Activated CD8-positive, alpha-beta memory T cell treated with anti-CD3 and anti-CD28 coated beads, Interleukin-2, amount 50 U/mL, for 1 hour (primary cell): ENCODE data around the gene CSH1.
"Not testable (repeated sequence)": the region's sequence is repeated elsewhere in the genome, so short reads cannot be mapped to it uniquely, and the experiment has no call there.

Experiments used
- DNase-seq: peaks from one replicate; pipeline ENCODE4 v3.0.0-alpha.2; 2020; ENCODE audit errors: extremely low read depth

Gene CSH1

DNA sequence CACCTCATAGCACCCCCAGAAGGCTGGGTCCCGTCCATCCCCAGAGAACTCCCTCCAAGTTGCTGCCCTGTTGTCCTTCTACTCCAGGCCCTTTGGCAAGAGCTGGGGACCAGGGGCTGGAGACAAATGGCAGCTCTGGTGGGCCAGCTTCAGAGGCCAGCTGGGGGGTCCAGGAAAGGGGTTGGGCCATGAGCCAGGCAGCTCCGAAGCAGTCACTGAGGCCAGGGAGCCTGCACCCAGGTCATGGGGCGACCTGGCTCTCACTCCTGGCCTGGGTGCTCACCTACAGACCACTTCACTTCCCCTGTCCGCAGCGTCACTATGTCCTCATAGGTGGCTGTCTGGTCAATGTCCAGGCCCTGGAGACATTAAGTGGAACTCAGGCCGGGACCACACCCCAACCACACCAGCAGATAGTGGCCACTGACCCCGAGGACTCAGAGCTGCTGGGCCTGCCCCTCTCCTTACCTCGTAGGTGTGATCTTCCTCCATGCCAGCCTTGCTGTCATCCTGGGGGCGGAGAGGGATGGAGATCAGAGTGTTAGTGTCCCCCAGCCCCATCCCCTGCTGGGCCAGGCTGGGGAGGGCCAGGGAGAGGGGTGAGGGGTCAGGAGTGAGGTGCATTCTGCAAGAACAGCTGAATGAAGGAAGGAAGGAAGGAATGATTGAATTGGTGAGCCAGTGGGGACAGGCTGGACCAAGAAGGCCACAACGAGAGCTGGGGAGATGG, 32.8 kb upstream of the CSH1 start:
- DNase-seq = no peak

DNA sequence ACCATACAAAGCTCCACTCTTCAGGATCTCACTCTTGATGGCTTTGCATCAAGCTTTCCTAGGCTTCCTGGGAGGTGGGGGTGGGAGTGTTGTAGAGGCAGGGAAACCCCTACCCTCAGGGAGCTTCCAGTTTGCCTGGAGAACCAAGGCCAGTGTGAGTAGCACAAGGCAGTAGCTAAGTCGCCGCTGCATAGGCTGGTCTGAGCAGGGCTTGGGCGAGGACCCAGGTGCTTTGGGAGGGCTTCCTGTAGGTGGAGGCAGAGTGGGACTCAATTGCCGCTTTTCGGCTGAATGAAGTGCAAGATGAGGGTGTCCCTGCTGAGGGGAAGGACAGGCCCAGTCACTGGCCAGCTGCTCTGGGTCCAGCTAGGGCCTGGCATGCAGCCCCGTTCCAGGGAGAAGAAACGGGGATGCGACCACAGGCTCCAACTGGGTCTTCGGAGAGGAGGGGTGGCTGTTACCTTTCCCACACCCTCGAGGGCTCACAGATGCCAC, 31.8 kb upstream of the CSH1 start:
- no peak for DNase-seq

DNA sequence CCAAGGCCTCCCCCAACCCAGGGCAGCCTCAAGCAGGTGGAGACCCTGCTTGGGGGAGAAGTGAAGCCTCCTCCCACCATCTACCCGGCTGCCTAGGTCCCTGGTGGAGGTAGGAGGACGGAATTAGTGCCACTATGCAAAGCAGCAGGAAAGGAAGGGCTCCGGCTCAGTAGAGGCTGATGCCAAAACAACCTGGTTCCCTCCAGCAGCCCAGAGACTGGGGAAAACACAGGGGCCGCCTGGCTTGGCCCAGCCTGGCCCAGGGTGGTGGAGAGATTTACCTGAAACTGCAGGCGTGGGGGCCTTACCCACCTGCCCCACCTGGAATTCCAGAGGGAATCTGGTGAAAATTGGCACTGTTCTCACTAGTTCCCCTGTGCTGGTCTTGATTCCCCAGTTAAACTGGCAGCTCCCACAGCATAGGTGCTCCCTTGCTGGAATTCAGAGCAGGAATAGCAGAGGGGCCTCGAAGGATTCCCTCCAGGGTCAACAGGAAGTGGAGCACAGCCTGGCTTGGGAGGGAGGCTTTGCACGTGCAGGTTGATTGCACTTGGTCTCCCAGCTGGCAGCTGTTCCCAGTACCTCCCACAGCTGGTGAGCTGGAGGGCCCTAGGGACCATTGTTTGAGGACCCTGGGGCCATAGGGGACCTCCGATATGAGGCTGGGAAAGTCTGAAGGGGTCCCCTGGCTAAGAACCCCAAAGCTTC, 31.2 kb upstream of the CSH1 start:
- no peak for DNase-seq

DNA sequence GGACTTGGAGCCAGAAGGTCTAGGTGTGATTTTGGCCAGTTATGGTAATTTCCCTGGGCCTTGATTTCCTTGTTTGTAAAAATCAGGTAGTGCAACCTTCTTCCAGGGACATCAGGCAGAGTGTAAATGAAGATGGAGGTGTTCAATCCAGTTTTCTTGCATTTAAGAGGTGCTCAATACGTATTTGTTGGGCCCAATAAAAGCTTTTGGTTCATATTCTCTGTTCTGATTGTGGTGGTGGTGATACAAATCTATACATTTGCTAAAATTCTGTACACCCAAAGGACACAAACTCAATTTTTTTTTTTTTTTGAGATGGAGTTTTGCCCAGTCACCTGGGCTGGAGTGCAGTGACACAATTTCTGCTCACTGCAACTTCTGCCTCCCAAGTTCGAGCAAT, 29.8 kb upstream of the CSH1 start:
- DNase-seq = no peak

DNA sequence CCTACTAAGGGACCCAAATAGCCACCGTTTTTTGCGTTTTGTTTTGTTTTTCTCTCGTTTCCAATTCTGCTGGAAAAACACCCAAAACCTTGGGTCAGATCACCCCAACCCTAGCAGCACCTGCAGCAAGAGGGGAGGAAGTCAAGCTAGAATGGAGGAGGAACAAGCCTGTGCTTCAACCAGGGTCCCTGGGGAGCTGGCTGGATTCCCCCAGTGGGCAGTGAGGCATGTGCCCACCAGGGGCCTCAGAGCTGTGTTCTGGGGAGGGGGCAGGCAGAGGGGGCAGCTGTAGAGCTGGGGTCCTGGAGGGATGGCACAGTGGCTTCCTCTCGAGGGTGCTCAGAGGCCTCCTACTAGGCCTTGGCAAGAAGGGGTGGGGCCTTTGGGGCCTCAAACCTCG, 29.2 kb upstream of the CSH1 start:
- DNase-seq = no peak

DNA sequence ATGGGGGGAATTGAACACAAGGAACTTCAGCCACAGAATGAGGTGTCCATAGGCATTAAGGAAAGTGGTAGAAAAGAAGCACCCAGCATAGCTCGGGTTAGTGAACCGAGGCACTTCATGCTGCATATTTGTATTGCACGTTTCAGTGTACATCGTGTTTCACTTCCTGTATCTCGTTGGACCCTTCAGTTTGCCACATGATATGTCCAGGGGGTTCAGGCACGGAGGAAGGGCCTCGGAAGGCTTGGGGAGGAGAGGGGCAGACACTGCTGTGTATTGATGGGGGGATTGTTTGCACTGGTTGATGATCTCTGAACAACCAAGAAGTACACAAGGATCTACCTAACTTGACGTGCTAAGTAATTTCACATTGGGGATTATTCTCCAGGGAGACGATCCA, 26.0 kb upstream of the CSH1 start:
- DNase-seq = not testable (repeated sequence)

DNA sequence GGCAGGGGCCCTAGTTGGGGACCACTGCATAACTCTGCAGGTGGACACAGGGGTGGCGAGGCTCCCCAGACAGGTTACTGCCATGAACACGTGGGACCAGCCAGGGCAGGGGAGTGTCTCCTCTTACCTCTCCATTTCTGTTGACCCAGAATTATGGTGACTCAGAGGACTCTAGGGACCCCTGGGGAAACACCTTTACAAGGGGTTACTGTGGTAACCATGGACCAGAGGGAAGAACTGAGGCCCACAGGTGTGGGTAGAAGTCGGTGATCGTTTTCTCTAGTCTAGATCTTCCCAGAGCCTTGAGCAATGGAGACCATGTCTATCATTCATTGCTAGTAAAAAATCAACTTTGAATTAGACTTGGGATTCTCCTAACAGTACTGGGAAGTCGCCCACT, 24.4 kb upstream of the CSH1 start:
- not testable (repeated sequence) for DNase-seq

DNA sequence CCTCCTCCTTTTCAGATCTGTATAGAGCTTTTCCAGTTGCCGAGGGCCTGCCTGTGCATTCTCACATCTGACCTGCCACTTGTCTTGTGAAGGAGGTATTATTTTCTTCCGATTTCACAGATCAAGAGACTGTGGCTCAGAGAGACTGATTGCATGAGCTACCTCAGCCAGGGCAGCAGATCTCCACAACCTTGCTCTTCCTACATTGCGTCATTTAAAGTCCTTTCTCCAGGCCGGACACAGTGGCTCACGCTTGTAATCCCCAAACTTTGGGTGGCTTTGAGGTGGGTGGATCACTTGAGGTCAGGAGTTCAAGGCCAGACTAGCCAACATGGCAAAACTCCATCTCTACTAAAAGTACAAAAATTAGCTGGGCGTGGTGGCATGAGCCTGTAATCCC, 23.7 kb upstream of the CSH1 start:
- not testable (repeated sequence) for DNase-seq

DNA sequence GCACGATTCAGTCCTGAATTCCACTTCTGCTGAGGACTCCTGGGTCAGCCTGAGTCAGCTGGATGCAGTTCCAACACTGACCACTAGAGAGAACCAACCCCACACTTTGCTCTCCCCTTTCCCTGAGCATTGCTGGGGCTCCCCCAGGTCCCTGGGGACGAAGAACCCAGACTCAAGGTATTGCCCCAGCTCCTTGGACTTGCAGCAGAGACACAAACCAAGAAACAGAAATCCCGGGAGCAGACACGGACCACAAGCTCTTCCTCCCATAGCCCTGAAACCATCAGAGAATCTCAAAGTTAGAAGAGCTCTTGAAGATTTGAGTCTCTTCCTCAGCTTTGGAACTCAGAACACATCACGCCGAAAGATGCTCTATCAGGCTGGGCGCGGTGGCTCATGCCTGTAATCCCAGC, 22.9 kb upstream of the CSH1 start:
- peak; percentile 33 for DNase-seq

DNA sequence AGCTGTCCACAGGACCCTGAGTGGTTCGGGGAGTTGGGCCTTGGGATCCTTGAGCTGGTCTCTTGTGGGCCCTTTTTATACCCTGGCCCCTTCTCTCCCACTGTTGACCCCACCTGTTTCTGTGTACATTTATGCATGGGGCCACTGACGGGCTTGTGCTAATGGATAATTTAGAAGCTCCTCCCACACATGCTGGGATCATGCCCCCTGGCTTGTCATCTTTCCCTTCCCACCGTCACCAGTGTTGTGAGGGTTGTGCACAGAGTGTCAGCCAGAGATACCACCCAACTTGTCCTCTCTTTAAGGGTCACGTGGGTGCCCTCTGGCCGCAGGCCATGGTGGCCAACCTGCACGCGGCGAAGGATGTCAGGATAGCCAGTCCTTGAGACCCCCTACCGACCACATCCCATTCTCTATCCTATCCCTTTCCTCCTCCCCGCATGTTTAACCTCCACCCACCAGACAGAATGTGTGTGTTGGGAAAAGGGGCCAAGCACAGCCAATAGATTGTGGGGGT, 22.5 kb upstream of the CSH1 start, which contains the start of gene GH1:
Gene GH1 (minus strand): TSS at position 51 of the 517 bp plus-strand sequence. CDS start 63 bp downstream, outside the sequence.
- not testable (repeated sequence) for DNase-seq

DNA sequence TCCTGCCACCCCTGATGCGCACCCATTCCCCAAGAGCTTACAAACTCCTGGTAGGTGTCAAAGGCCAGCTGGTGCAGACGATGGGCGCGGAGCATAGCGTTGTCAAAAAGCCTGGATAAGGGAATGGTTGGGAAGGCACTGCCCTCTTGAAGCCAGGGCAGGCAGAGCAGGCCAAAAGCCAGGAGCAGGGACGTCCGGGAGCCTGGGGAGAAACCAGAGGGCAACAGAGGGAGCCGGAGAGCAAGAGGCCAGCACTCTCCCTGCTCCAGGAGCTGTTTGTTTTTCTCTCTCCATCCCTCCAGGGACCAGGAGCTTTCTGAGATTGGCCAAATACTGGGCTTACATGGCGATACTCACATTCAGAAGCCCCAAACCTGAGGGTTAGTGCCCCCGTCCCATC, 21.9 kb upstream of the CSH1 start:
- no peak for DNase-seq

DNA sequence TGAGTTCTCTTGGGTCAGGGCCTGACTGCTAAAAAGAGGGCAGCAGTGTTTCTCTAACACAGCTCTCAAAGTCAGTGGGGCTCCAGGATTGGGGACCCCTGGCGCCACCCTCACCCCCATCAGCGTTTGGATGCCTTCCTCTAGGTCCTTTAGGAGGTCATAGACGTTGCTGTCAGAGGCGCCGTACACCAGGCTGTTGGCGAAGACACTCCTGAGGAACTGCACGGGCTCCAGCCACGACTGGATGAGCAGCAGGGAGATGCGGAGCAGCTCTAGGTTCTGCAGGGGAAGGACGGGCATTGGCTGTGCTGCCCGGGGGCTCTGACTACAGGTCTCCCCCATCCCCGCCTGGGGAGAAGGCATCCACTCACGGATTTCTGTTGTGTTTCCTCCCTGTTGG, 21.3 kb upstream of the CSH1 start:
- DNase-seq = no peak

DNA sequence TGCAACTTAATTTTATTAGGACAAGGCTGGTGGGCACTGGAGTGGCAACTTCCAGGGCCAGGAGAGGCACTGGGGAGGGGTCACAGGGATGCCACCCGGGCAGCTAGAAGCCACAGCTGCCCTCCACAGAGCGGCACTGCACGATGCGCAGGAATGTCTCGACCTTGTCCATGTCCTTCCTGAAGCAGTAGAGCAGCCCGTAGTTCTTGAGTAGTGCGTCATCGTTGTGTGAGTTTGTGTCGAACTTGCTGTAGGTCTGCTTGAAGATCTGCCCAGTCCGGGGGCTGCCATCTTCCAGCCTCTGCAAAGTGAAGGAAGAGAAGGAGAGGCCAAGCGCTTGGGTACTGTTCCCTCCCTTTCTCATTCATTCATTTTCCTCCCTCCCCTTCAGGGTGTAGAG, 20.8 kb upstream of the CSH1 start:
- not testable (repeated sequence) for DNase-seq

DNA sequence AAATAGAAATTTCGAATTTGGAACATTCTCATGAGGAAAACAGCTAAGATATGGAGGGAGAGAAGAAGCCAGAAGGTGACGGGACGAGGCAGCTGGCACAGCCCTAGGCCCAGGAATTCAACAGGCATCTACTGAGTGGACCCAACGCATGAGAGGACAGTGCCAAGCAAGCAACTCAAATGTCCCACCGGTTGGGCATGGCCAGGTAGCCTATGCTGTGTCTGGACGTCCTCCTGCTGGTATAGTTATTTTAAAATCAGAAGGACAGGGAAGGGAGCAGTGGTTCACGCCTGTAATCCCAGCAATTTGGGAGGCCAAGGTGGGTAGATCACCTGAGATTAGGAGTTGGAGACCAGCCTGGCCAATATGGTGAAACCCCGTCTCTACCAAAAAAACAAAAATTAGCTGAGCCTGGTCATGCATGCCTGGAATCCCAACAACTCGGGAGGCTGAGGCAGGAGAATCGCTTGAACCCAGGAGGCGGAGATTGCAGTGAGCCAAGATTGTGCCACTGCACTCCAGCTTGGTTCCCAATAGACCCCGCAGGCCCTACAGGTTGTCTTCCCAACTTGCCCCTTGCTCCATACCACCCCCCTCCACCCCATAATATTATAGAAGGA, 20.3 kb upstream of the CSH1 start:
- DNase-seq = no peak

DNA sequence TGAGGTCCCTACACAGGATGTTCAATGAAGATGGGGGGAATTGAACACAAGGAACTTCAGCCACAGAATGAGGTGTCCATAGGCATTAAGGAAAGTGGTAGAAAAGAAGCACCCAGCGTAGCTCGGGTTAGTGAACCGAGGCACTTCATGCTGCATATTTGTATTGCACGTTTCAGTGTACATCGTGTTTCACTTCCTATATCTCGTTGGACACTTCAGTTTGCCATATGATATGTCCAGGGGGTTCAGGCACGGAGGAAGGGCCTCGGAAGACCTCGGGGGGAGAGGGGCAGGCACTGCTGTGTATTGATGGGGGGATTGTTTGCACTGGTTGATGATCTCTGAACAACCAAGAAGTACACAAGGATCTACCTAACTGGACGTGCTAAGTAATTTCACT, 19.4 kb upstream of the CSH1 start:
- not testable (repeated sequence) for DNase-seq

DNA sequence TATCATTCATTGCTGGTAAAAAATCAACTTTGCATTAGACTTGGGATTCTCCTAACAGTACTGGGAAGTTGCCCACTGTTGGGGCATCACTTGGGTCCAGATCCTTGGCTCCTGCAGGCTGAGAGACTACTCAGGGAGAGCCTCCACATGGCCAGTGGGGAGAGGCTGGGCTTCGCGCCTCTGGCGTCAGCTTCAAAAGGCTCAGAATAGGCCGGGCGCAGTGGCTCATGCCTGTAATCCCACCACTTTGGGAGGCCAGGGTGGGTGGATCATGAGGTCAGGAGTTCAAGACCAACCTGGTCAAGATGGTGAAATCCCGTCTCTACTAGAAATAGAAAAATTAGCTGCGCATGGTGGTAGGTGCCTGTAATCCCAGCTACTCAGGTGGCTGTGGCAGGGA, 18.1 kb upstream of the CSH1 start:
- DNase-seq = no peak

DNA sequence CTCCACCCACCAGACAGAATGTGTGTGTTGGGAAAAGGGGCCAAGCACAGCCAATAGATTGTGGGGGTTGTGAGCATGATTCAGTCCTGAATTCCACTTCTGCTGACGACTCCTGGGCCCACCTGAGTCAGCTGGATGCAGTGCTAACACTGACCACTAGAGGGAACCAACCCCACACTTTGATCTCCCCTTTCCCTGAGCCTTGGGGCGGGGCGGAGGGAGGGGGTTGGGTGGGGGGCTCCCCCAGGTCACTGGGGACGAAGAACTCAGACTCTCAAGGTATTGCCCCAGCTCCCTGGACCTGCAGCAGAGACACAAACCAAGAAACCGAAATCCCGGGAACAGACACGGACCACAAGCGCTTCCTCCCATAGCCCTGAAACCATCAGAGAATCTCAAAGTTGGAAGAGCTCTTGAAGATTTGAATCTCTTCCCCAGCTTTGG, 15.3 kb upstream of the CSH1 start:
- no peak for DNase-seq

DNA sequence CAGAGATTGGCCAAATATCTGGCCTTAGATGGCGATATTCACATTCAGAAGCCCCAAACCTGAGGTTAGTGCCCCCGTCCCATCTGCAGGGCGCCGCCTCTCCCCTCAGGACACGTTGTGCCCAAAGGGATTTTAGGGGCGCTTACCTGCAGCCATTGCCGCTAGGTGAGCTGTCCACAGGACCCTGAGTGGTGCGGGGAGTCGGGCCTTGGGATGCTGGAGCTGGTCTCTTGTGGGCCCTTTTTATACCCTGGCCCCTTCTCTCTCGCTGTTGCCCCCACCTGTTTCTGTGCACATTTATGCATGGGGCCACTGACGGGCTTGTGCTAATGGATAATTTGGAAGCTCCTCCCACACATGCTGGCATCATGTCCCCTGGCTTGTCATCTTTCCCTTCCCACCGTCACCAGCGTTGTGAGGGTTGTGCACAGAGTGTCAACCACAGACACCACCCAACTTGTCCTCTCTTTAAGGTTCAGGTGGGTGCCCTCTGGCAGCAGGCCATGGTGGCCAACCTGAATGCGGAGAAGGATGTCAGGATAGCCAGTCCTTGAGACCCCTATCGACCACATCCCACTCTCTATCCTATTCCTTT, 14.8 kb upstream of the CSH1 start, which contains the start of gene CSHL1:
Gene CSHL1 (minus strand): TSS at position 218 of the 595 bp plus-strand sequence. CDS start 62 bp downstream, at position 156.
- DNase-seq = no peak

DNA sequence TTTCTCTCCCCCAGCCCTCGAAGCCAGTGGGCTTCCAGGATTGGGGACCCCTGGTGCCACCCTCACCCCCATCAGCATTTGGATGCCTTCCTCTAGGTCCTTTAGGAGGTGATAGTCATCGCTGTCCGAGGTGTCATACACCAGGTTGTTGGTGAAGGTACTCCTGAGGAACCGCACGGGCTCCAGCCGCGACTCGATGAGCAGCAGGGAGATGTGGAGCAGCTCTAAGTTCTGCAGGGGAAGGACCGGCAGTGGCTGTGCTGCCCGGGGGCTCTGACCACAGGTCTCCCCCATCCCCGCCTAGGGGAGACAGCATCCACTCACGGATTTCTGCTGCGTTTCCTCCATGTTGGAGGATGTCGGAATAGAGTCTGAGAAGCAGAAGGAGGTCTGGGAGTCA, 13.7 kb upstream of the CSH1 start:
- no peak for DNase-seq

DNA sequence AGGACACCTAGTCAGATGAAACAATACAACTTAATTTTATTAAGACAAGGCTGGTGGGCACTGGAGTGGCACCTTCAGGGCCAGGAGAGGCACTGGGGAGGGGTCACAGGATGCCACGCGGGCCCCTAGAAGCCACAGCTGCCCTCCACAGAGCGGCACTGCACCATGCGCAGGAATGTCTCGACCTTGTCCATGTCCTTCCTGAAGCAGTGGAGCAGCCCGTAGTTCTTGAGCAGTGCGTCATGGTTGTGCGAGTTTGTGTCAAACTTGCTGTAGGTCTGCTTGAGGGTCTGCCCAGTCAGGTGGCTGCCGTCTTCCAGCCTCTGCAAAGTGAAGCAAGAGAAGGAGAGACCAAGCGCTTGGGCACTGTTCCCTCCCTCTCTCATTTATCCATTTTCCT, 13.2 kb upstream of the CSH1 start:
- not testable (repeated sequence) for DNase-seq

DNA sequence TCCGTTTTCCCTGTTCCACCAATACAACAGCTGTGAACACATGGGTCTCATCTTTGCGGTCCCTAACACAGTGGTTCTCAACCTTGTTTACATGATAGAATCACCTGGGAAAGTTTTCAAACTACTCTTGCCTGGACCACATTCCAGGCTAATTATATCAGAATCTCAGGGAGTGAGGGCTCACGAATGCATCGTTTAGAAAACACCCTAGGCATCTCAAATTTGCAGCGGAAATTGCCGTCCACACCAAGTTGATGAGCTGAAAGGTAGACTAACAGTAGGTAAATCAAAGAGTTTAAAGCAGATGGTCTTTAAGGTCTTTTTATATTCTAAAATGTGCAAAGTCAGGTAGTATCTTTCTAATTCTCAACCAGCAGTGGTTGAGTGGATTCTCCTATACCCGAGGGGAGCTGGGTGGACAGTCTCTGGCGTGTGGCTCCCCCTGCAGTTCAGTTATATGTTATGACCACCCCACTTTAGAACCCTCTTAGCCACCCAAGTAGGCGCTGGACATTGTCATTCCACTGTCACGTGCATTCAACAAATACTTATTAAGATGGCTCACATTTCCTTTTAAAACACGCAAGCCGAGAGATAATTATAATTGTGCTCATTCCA, 10.9 kb upstream of the CSH1 start:
- not testable (repeated sequence) for DNase-seq
